Frontal cortex (tissue), 4 donors: Measurements from ENCODE around the gene DDO. TPM values are rescaled to one million over a fixed set of nuclear protein-coding genes. Genes with fewer than 3 reads are reported as not detected.
"Not testable (repeated sequence)": the region's sequence is repeated elsewhere in the genome, so short reads cannot be mapped to it uniquely, and the experiment has no call there.

Experiments
- DNase-seq, 2 donors: peaks; one replicate each; pipeline ENCODE4 v3.0.0; 2012; ENCODE audit warnings: low spot score in 2 of 2
- FAIRE-seq: peaks from 2 replicates; lab custom pipeline; 2012; peaks lifted over from hg19 to GRCh38; lab: Jason Lieb, UNC
- total RNA-seq: library from RNA; depleted of rRNA; stranded (reverse); fragments of >200 nt; gene quantifications from one replicate; pipeline ENCODE4 v1.2.3, GENCODE V29; 2014
- donor health status: control.
- donor health status: control.
- donor health status: control.

DDO gene
- 0.41 TPM for total RNA-seq

DNA sequence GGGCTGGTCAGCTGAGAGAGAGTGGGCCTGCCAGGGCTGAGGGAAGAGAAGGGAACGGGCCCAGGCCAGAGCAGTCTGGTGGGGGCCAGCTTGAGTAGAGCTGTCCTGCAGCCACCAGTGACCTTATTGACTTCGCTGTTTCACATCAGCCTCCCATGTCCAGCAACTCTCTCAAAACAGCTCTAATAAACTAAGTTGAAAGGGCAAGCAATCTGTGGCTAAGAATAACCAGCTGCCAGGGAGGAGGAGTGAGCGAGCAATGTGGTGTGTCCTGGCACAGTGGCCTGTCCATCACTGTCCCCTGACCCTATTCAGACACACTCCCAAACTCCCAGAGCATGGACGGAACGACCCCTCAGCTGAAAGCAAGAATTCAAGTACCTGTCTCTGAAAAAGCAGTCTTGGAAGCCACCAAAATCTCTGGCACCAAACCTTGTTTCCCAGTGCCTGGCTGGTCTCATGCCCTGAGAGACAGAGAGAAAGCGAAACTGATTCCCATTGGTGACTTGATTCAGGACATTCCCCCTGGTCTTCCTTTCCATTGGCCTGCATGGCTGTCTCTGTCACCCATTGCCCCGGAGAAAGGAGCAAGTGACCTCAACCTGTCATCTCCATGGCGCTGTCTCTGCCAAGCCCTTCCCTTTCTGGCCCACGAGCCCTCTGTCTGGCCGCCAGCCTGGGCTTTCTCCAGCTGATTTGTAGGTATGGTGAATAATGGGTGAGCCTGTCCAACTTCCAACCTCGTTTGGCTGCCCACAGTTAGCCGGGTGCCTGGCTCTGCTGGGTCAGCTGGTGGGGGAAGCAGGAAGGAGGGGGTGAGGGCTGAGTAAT is at the start of gene DDO:
TSS of gene DDO (minus strand) at position 490 of the 831 bp plus-strand sequence. CDS start 2,113 bp downstream, outside the sequence.
- DNase-seq (peak; percentile 66 to 76), FAIRE-seq (no peak)

DNA sequence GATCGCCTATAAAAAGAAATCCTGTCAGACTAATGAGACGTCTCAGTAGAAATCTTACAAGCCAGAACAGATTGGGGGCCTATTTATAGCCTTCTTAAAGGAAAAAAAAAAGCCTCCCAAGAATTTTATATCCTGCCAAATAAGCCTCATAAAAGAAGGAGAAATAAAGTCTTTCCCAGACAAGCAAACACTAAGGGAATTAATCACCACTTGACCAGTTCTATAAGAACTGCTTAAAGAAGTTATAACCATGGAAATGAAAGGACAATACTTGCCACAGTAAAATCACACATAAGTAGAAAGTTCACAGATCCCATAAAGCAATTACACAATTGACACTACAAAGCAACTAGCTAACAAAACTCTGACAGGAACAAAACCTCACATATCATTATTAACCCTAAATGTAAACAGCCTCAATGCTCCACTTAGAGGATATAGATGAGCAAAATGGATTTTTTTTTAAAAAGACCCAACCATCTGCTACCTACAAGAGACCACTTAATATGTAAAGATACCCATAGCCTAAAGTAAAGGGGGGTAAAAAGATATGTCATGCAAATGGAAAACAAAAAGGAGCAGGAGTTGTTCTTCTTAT is 47.6 kb upstream of the DDO start:
- FAIRE-seq: no peak
- DNase-seq: no peak

DNA sequence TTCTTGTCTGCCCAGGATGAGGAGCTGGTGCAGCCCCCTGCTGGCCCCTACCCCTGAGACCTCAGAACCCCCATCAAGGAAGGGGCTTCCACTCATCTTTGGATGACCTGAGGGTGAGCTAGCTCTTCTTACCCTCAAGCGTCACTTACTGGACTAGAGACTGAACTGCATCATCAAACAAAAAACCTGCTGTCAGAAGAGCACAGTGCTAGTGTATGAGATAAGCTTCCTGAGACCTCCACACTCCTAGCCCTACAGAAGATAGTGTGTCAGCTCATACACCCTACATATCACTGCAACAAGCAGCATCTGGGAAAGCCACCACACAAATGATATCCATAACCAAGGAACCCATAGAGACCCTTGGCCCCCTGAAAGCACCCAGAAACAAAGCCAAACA is 46.0 kb upstream of the DDO start:
- DNase-seq (no peak), FAIRE-seq (no peak)

GRCh38 chr6:110459137-110459536 is 43.8 kb upstream of the DDO start:
- no peak for FAIRE-seq

GRCh38 chr6:110458476-110458875 is 43.1 kb upstream of the DDO start:
- DNase-seq (no peak), FAIRE-seq (no peak)

More at GRCh38 chr6:110459137-110459536, 43.8 kb upstream of the DDO start:
- no peak for DNase-seq

DNA sequence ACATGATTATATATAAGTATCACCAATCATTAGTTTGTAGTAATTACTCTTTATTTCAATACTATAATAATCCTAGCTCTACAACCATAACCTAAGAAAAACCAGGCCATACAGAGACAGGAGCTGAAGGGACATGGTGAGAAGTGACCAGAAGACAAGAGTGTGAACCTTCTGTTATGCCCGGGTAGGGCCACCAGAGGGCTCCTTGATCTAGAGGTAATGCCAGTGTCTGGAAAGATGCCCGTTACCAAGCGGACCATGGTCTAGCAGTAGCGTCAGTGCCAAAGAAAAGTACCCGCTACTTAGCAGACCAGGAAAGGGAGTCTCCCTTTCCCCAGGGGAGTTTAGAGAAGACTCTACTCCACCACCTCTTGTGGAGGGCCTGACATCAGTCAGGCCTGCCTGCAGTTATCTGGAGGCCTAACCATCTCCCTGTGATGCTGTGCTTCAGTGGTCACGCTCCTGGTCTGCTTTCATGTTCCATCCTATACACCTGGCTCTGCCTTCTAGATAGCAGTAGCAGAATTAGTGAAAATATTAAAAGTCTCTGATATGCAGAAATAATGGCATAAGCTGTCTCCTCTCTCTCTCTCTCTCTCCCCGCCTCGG is 42.3 kb upstream of the DDO start:
- DNase-seq, FAIRE-seq: not testable (repeated sequence)

- DNase-seq: no peak
Measured at GRCh38 chr6:110456694-110457093, 41.3 kb upstream of the DDO start.

DNA sequence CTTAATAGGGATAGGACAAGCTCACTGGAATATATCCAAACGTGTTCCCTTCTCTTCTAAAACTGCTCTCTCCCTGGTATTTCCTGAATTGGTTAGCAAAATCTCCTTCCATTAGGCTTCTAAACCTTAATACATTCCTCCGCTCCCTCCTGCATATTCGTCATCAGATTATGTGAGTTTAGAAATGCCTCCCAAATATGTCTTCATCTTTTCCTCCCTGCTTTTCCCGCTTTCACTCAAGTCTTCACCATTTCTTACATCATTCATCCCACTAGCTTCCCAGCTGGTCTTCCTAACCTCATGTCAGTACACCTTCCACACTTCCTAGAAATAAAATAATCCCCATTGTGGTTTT is 34.1 kb upstream of the DDO start:
- DNase-seq: no peak
- no peak for FAIRE-seq

More at GRCh38 chr6:110456694-110457093, 41.3 kb upstream of the DDO start:
- no peak for FAIRE-seq

DNA sequence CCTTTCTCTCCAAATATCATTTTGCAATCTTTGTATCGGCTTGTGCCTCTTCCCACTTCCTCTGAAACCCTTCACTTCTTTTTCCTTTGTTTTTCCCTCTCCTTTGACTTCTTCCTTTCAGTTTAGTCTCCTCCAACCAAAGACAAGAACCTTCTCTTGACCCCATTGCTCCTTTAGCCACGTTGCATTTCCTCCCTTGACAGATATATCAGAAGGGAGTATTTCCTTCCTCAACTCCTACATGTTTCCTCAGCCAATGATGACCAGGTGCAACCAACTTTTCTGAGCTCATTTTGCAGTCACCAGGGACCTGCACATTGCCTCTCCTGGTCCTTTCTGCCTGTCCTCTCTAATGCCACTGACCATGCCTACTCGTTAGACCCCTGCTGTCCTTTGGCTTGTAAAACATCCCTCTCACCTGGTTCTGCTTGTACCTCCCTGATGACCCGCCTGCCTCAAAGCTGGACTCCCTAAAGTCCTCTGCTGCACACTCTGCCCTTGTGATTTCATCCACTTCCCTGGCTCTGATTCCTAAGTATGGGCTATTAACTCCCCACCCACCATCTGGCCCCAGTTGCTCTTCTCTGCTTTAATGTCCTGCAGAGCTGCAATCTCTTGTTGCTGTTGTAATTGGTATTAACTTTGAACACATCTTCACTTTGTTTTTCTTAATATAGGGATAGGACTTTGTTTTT is 33.6 kb upstream of the DDO start:
- DNase-seq (no peak), FAIRE-seq (no peak)

DNA sequence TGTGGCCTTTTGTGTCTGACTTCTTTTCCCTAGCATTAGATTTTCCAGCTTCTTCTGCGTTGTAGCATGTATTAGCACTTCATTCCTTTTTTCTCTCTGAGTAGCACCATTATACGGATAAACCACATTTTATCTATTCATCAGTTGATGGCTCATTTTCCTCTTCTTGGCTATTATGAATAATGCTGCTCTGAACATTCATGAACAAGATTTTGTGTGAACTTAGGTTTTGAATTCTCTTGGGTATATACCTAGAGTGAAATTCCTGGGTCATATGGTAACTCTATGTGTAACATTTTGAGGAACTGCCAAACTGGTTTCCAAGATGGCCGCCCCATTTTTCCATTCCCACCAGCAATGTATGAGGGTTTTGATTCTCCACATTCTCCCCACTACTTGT is 32.4 kb upstream of the DDO start:
- no peak for FAIRE-seq
- no peak for DNase-seq

- FAIRE-seq (no peak), DNase-seq (no peak)
Measured at GRCh38 chr6:110446405-110446804, 31.0 kb upstream of the DDO start.

DNA sequence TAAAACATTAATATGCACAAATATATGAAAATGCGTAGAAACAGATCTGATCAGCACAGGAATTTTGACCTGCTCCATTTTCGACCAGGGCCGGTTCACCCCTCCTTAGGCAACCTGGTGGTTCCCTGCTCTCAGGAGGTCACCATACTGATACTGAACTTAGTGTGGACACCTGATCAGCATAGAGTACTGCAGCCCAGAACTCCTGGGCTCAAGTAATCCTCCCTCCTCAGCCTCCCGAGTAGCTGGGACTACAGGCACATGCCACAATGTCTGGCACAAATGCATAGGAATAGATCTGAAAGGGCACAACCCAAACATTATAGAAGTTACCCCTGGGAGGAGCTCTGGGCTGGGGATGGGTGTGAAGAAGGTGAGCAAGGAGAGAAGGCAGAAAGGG is 24.7 kb upstream of the DDO start:
- no peak for DNase-seq
- FAIRE-seq: no peak

GRCh38 chr6:110439356-110439755 is 24.0 kb upstream of the DDO start:
- DNase-seq: no peak

DNA sequence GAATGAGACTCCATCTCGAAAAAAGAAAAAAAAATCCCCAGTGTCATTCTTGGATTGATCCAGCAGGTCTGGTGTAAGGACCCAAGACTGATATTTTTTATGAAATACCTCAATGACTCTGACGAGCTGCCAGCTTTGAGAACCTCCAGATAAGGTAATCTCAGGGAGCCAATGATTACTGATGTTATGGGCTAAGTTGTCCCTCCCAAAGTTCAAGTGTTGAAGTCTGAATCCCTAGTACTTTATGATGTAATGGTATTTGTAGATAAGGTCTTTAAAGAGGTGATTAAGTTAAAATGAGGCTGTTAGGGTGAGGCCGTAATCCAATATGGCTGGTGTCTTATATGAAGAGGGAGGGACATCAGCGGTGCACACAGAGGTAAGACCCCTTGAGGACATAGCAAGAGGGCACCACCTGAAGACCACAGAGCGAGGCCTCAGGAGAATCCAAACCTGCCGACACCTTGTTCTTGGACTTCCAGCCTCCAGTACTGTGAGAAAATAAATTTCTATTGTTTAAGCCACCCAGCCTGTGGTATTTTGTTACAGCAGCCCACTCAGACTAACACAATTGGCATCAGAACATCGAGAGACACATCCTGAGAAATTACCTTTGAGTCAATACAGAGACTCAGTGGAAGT is 19.7 kb upstream of the DDO start:
- DNase-seq (no peak), FAIRE-seq (no peak)

More at GRCh38 chr6:110439356-110439755, 24.0 kb upstream of the DDO start:
- FAIRE-seq: no peak

DNA sequence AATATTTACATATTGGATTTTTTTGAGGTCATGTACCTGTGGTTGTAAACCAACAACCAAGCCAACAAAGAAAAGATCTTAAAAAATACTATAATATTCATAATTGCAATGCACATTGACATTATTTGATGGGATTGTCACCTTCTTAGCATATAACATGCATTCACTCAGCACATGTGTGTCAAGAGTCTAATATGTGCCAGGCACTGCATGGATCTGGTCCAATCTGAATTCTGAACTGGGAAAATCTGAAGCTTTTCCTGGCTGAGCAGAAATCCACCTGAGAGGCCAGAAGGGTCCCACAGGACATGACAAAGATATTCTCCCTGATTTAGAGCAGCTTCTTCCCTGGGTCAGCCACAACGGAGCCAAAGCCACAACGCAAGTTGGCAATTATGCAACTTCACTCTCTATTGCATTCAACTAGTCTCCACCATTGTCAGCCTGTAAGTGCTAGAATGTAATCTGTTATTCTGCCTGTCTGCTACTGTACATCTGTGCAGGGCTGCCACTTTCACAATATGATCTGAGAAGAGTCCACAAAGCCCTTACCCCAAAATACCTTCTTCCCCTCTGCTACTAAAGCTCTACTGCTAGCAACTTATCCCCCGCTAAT is 17.0 kb upstream of the DDO start:
- FAIRE-seq: no peak
- no peak for DNase-seq

DNA sequence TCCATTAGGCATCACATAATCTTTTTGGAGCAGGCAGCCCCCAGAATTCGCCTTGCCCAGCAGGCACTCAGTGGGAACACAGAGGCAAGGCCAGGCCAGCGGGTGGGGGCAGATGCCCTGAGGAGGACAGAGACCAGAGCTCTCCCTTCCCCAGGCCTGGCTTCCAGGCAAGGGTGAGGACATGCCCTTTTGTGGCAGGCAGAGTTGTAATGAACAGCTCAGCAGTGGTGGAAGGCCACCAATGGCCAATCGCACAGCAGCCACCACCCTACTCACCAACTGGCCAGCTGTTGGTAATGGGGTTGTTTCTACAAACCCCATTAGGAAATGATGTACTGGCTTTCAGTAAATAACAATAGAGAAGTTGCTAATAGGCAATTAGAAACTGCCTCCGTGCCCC is 15.4 kb upstream of the DDO start:
- no peak for FAIRE-seq

DNA sequence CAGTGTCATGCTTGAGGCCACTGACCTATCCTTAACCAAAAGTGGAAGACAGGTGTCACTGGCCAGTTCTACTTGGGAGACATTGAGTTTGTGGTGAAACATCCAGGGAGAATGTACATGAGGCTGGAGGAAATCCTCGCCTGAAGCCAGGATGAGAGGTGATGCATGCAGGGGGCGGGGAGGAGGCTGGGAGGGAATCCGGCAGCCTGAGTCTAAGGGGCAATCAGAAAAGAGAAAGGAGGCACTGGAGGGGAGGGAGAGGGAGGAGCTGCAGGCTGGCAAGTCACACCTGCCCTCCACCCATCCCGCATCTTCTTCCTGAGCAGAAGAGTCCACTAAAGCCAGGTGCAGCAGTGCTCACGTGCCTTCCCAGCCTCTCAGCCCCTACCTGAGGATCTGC is 14.9 kb upstream of the DDO start:
- DNase-seq (no peak), FAIRE-seq (no peak)

More for the DNA sequence above, 15.4 kb upstream of the DDO start:
- no peak for DNase-seq

DNA sequence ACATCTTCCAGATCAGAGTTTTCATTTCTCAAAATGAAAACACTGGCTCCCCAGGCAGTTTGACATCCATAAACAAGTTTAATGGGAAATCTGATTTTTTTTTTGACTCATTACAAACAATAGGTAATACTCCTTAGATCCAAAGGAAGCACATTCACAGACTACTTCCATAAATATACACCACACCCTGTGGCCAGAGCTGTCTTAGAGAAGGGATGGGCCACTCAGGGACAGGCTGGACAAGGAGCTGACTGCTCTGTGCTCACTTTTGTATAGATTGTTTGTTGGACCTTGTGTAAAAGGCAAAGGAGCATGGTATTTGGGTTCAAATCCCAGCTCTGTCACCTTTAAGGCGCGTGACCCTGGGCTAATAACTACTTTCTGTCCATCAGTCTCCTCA is 12.8 kb upstream of the DDO start:
- DNase-seq (no peak), FAIRE-seq (no peak)

DNA sequence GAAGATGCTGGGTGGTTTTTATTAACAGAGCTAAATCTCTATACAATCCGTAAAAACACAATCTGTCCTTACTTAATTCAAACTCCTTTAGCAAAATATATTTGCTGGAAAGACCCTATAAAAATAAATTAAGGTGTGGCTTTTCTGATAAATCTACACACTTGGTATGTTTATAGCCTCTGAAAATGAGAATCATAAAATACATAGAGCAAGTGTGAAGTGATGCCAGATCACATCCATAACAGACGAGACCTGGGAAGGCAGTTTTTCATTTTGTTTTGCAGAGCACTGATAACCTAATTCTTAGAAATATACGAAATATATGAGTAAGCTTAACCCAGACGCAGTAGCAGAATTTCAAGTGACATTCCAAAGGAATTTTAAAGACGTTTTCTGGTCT is 10.4 kb upstream of the DDO start:
- DNase-seq: no peak
- FAIRE-seq: no peak

GRCh38 chr6:110422444-110422822 is 7.1 kb upstream of the DDO start:
- DNase-seq (no peak), FAIRE-seq (no peak)
